ENCODE data around the gene KRT73.

The KRT73 gene

GRCh38 chr12:52649066-52649465 lies 30.7 kb upstream of the KRT73 start:
- DNase-seq (ENCODE audit: low spot score): no peak
- no peak for TF ChIP-seq CTCF (IDR thresholded peaks at IDR 0.05; ENCODE audit: extremely low read depth, insufficient read depth, missing control alignments)
- in situ Hi-C loops (cut with MboI; ENCODE audit: low pct_unique_long_range_greater_than_20kb, low sequenced_read_pairs, unreplicated experiment): no loop called here

- no peak for DNase-seq (ENCODE audit: low spot score)
- in situ Hi-C loops (cut with MboI; ENCODE audit: low pct_unique_long_range_greater_than_20kb, low sequenced_read_pairs, unreplicated experiment): no loop called here
- no peak for TF ChIP-seq CTCF (IDR thresholded peaks at IDR 0.05; ENCODE audit: extremely low read depth, insufficient read depth, missing control alignments)
Observed at GRCh38 chr12:52648012-52648550, 29.7 kb upstream of the KRT73 start.

- no peak for DNase-seq (ENCODE audit: low spot score)
- in situ Hi-C loops (cut with MboI; ENCODE audit: low pct_unique_long_range_greater_than_20kb, low sequenced_read_pairs, unreplicated experiment): no loop called here
- no peak for TF ChIP-seq CTCF (IDR thresholded peaks at IDR 0.05; ENCODE audit: extremely low read depth, insufficient read depth, missing control alignments)
Observed at GRCh38 chr12:52647601-52648000, 29.2 kb upstream of the KRT73 start.

- no peak for DNase-seq (ENCODE audit: low spot score)
- in situ Hi-C loops (cut with MboI; ENCODE audit: low pct_unique_long_range_greater_than_20kb, low sequenced_read_pairs, unreplicated experiment): no loop called here
- TF ChIP-seq CTCF (IDR thresholded peaks at IDR 0.05; ENCODE audit: extremely low read depth, insufficient read depth, missing control alignments): no peak
Observed at GRCh38 chr12:52646613-52647012, 28.3 kb upstream of the KRT73 start.

GRCh38 chr12:52645982-52646381 lies 27.6 kb upstream of the KRT73 start:
- in situ Hi-C loops (cut with MboI; ENCODE audit: low pct_unique_long_range_greater_than_20kb, low sequenced_read_pairs, unreplicated experiment): no loop called here
- no peak for TF ChIP-seq CTCF (IDR thresholded peaks at IDR 0.05; ENCODE audit: extremely low read depth, insufficient read depth, missing control alignments)
- DNase-seq (ENCODE audit: low spot score): no peak

GRCh38 chr12:52645120-52645761 lies 26.9 kb upstream of the KRT73 start:
- in situ Hi-C loops (cut with MboI; ENCODE audit: low pct_unique_long_range_greater_than_20kb, low sequenced_read_pairs, unreplicated experiment): no loop called here
- DNase-seq (ENCODE audit: low spot score): no peak
- no peak for TF ChIP-seq CTCF (IDR thresholded peaks at IDR 0.05; ENCODE audit: extremely low read depth, insufficient read depth, missing control alignments)

All from GM13977 (cell line).